Vagina (tissue), 2 donors: Measurements from ENCODE around the gene FHIT. TPM values are rescaled to one million over a fixed set of nuclear protein-coding genes. Genes with fewer than 3 reads are reported as not detected.

Source experiments
- DNase-seq, 2 donors: peaks; one replicate each; pipeline ENCODE4 v3.0.0-alpha.2; 2017; ENCODE audit errors: extremely low spot score in 2 of 2
- H3K27ac ChIP-seq: fragments of 200-600 bp; sonication (generic); one replicate; pipeline ENCODE4 v1.5.1; 2019
- H3K27me3 ChIP-seq: fragments of 200-600 bp; sonication (generic); one replicate; pipeline ENCODE4 v1.5.1; 2019
- H3K36me3 ChIP-seq, 2 donors: fragments of 200-600 bp; sonication (generic); one replicate each; pipeline ENCODE4 v1.5.1; 2017 to 2019
- H3K4me1 ChIP-seq: fragments of 200-600 bp; sonication (generic); one replicate; pipeline ENCODE4 v1.5.1; 2019
- H3K4me3 ChIP-seq, 2 donors: fragments of 200-600 bp; sonication (generic); 1 replicate in 1 of 2; 2 replicates in 1 of 2; pipeline ENCODE4 v1.5.1; 2016 to 2019
- H3K9me3 ChIP-seq: fragments of 200-600 bp; sonication (generic); one replicate; pipeline ENCODE4 v1.5.1; 2019
- POLR2A ChIP-seq, 2 donors: fragments of 450-650 bp; IDR thresholded peaks; one replicate each; pipeline ENCODE4 v1.6.1; 2017; ENCODE audit warnings: antibody characterized with exemption in 2 of 2, mild to moderate bottlenecking in 2 of 2, moderate library complexity in 2 of 2
- POLR2AphosphoS5 ChIP-seq, 2 donors: sonication (generic); formaldehyde crosslinking; IDR thresholded peaks; one replicate each; pipeline ENCODE4 v1.9.0; 2017; ENCODE audit warnings: antibody characterized with exemption in 2 of 2, mild to moderate bottlenecking in 2 of 2, low read depth in 1 of 2; ENCODE audit not compliant: insufficient read depth in 1 of 2
- intact Hi-C: fragments of 100-400 bp; cut with DNase I; formaldehyde crosslinking; loops from one replicate; pipeline ENCODE4 v1.15.1; 2023
- total RNA-seq: library from RNA; depleted of rRNA; stranded (reverse); fragments of >200 nt; gene quantifications from one replicate; pipeline ENCODE4 v1.2.3, GENCODE V29; 2016
- TF ChIP-seq, protein P1 (sequence below), 3 experiments: fragments of 450-650 bp in 2 of 3; fragments of 200-600 bp in 1 of 3; sonication (generic) in 1 of 3; IDR thresholded peaks; one replicate each; pipeline ENCODE4 v1.5.1; 2017 to 2019; ENCODE audit warnings: antibody characterized with exemption in 3 of 3, mild to moderate bottlenecking in 2 of 3, moderate library complexity in 2 of 3

Gene FHIT
- total RNA-seq, 1 donor from 2014 or later: 7.9 TPM

DNA sequence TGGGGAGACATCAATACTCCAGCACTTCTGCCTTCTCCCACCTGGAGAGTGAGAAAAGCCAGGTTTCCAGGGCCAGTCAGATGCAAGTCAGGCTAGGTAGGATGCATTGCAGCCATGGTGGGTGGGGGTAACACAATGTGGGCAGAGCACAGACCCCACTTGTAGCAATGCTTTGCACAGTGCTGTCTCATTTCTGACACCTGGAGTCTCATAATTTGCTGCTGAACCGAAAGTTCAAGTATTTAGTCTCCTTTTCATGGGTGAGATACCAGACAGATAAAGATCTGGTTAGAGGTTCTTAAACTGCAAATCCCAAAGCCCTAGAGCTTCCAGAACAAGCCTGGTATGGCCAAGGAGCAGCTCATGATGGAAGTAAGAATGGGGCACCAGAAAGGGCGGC, 1321.1 kb downstream of the FHIT start:
- no peaks in the 10 kb centered on the region for H3K27me3 ChIP-seq
- no peaks in the 10 kb centered on the region for H3K36me3 ChIP-seq
- H3K9me3 ChIP-seq: no peaks in the 10 kb centered on the region
- H3K27ac ChIP-seq: no peak overlapping the region
- H3K4me3 ChIP-seq: no peak overlapping the region
- no peaks in the 10 kb centered on the region for H3K4me1 ChIP-seq
- intact Hi-C loops: no loop called here
- no peak for DNase-seq
- no peak for TF ChIP-seq POLR2A (IDR thresholded peaks at IDR 0.05)
- TF ChIP-seq POLR2AphosphoS5 (IDR thresholded peaks at IDR 0.05; ENCODE audit: insufficient read depth in 1 of 2, low read depth in 1 of 2): no peak
- TF ChIP-seq, protein P1, sequence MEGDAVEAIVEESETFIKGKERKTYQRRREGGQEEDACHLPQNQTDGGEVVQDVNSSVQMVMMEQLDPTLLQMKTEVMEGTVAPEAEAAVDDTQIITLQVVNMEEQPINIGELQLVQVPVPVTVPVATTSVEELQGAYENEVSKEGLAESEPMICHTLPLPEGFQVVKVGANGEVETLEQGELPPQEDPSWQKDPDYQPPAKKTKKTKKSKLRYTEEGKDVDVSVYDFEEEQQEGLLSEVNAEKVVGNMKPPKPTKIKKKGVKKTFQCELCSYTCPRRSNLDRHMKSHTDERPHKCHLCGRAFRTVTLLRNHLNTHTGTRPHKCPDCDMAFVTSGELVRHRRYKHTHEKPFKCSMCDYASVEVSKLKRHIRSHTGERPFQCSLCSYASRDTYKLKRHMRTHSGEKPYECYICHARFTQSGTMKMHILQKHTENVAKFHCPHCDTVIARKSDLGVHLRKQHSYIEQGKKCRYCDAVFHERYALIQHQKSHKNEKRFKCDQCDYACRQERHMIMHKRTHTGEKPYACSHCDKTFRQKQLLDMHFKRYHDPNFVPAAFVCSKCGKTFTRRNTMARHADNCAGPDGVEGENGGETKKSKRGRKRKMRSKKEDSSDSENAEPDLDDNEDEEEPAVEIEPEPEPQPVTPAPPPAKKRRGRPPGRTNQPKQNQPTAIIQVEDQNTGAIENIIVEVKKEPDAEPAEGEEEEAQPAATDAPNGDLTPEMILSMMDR (IDR thresholded peaks at IDR 0.05): no peak

DNA sequence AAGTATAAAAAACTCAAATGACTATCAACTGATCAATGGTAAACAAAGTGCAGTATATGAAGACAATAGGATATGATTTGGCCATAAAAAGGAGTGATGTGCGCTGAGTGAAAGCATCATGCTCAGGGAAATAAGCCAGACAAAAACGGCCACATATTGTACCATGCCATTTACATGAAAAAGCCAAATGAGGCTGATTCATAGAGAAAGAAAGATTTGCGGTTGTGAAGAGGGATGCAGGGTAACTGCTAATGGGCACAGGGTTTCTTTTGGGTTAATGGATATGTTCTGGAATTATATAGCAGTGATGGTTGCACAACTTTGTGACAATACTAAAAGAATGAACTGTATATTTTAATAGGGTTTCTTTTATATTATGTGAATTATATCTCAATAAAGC, 1324.2 kb downstream of the FHIT start:
- Histone ChIP-seq H3K9me3 (no peaks in the 10 kb centered on the region), H3K36me3 (no peaks in the 10 kb centered on the region), H3K4me3 (no peak overlapping the region), H3K27ac (no peak overlapping the region), H3K4me1 (no peaks in the 10 kb centered on the region), H3K27me3 (no peaks in the 10 kb centered on the region)
- TF ChIP-seq, protein P1 (IDR thresholded peaks at IDR 0.05): no peak
- TF ChIP-seq POLR2AphosphoS5 (IDR thresholded peaks at IDR 0.05; ENCODE audit: insufficient read depth in 1 of 2, low read depth in 1 of 2): no peak
- TF ChIP-seq POLR2A (IDR thresholded peaks at IDR 0.05): no peak
- no peak for DNase-seq
- intact Hi-C loops: no loop called here

DNA sequence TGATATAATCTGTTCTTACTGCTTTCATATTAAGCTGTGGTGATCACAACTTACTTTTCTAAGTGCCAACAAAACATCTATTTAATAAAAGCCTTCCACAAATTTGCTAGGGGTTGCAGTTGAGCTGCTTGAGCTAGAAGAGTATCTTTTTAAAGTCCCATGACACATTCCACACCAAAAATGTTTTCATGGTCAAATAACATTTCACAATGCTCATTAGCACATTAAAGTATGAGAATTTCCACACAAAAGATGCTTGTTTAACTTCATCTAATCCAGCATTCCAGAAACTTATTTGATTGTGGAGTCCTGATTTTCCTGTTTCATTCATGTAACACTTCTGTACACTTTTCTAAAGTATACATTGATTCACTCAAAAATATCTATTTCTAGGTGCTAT, 1325.3 kb downstream of the FHIT start:
- Histone ChIP-seq H3K36me3 (no peaks in the 10 kb centered on the region), H3K4me1 (no peaks in the 10 kb centered on the region), H3K4me3 (no peak overlapping the region), H3K27me3 (no peaks in the 10 kb centered on the region), H3K9me3 (no peaks in the 10 kb centered on the region), H3K27ac (no peak overlapping the region)
- intact Hi-C loops: no loop called here
- TF ChIP-seq POLR2A (IDR thresholded peaks at IDR 0.05) (no peak), POLR2AphosphoS5 (IDR thresholded peaks at IDR 0.05; ENCODE audit: insufficient read depth in 1 of 2, low read depth in 1 of 2) (no peak)
- TF ChIP-seq, protein P1 (IDR thresholded peaks at IDR 0.05): no peak
- no peak for DNase-seq

DNA sequence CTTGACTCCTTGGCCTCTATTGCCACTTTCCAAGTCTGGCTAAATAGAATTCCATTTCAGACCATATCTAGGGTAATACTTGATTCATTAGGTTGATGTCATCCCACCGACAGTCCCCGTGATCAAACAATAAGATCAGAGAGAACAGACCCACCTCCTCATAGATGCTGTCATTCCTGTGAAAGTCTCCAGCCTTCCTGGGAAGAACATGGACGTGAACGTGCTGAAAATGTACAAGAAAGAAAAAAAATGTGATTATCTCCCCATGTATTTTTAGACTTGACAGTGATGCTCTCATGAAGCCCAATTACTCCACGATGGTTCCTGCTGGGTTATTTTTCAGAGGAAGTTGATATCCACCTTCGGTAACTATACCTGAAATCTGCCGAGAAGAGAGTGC, 1329.1 kb downstream of the FHIT start:
- Histone ChIP-seq H3K27me3 (no peaks in the 10 kb centered on the region), H3K4me3 (no peak overlapping the region), H3K36me3 (no peaks in the 10 kb centered on the region), H3K27ac (no peak overlapping the region), H3K9me3 (no peaks in the 10 kb centered on the region), H3K4me1 (no peaks in the 10 kb centered on the region)
- TF ChIP-seq POLR2AphosphoS5 (IDR thresholded peaks at IDR 0.05; ENCODE audit: insufficient read depth in 1 of 2, low read depth in 1 of 2) (no peak), POLR2A (IDR thresholded peaks at IDR 0.05) (no peak)
- TF ChIP-seq, protein P1 (IDR thresholded peaks at IDR 0.05): no peak
- DNase-seq: no peak
- intact Hi-C loops: no loop called here

DNA sequence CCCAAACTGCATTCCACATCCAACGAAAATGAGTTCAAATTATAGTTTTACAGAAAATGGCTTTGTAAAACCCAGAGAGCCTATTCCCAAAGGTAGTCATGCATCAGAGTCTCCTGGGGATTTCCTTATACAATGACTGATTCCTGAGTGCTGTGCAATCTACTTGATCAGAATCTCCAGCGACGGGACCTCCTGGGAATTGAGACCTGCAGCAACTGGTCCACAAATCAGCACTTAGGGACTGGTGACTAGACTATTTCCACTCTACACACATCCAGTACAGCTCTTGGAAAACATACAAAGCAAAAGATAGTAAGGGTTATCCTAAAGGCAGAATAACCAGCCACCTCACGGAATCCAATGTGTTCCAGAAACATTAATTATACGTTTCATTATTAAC, 1330.4 kb downstream of the FHIT start:
- Histone ChIP-seq H3K9me3 (no peaks in the 10 kb centered on the region), H3K4me3 (no peak overlapping the region), H3K27ac (no peak overlapping the region), H3K36me3 (no peaks in the 10 kb centered on the region), H3K27me3 (no peaks in the 10 kb centered on the region), H3K4me1 (no peaks in the 10 kb centered on the region)
- intact Hi-C loops: no loop called here
- TF ChIP-seq POLR2A (IDR thresholded peaks at IDR 0.05): no peak
- no peak for TF ChIP-seq POLR2AphosphoS5 (IDR thresholded peaks at IDR 0.05; ENCODE audit: insufficient read depth in 1 of 2, low read depth in 1 of 2)
- TF ChIP-seq, protein P1 (IDR thresholded peaks at IDR 0.05): no peak
- DNase-seq: no peak
